Inflammatory macrophage (primary cell): ENCODE results near the gene RNF19B.

Source experiments
- DNase-seq, 2 donors: peaks; one replicate each; pipeline ENCODE4 v3.0.0-alpha.2; 2020 to 2022

RNF19B gene

GRCh38 chr1:32888134-32888533 lies 76.5 kb downstream of the RNF19B start:
- no peak for DNase-seq

GRCh38 chr1:32887623-32888022 lies 77.0 kb downstream of the RNF19B start:
- no peak for DNase-seq

- no peak for DNase-seq
Measured at GRCh38 chr1:32886828-32887414, 77.7 kb downstream of the RNF19B start.
